HUES6 (cell line): Measurements from ENCODE around the gene ZCCHC3.
A peak's percentile ranks its signal among the peaks of the same experiment; 100 is the strongest.

Experiments
- H3K27ac ChIP-seq: 2 replicates; pipeline ENCODE4 v1.7.0; 2013; ENCODE audit warnings: low read depth, mild to moderate bottlenecking, low read length, inconsistent platforms
- H3K27me3 ChIP-seq: 2 replicates; pipeline ENCODE4 v1.6.1; 2013; ENCODE audit warnings: low read length; ENCODE audit not compliant: control insufficient read depth, insufficient read depth
- H3K36me3 ChIP-seq: 2 replicates; pipeline ENCODE4 v1.6.1; 2013; ENCODE audit warnings: low read length; ENCODE audit not compliant: control insufficient read depth, insufficient read depth
- H3K4me1 ChIP-seq: 2 replicates; pipeline ENCODE4 v1.6.1; 2013; ENCODE audit warnings: low read length; ENCODE audit not compliant: control insufficient read depth, insufficient read depth
- H3K4me3 ChIP-seq: 2 replicates; pipeline ENCODE4 v1.5.1; 2013; ENCODE audit warnings: low read depth, low read length
- H3K9ac ChIP-seq: one replicate; pipeline ENCODE4 v1.6.1; 2013; ENCODE audit warnings: mild to moderate bottlenecking, low read length
- H3K9me3 ChIP-seq: 2 replicates; pipeline ENCODE4 v1.6.1; 2013; ENCODE audit warnings: low read depth, low read length; ENCODE audit not compliant: control insufficient read depth, insufficient read depth

ZCCHC3 gene

GRCh38 chr20:286508-286907 is 10.9 kb upstream of the ZCCHC3 start:
- Histone ChIP-seq H3K27ac (no peak overlapping the region), H3K36me3 (peaks cover 6% of the 10 kb centered on the region), H3K9ac (no peak overlapping the region), H3K4me1 (peaks cover 8% of the 10 kb centered on the region), H3K9me3 (peaks cover 6% of the 10 kb centered on the region; the same call in 1 of the 2 replicates), H3K27me3 (peaks cover 2% of the 10 kb centered on the region; the same call in 1 of the 2 replicates), H3K4me3 (no peak overlapping the region)

GRCh38 chr20:288956-289692 is 8.2 kb upstream of the ZCCHC3 start:
- H3K27me3 ChIP-seq: peaks cover 10% of the 10 kb centered on the region
- peaks cover 13% of the 10 kb centered on the region for H3K4me1 ChIP-seq
- H3K36me3 ChIP-seq: no peaks in the 10 kb centered on the region; the same call in 1 of the 2 replicates
- H3K27ac ChIP-seq: no peak overlapping the region
- peak overlapping the region; percentile 74 for H3K4me3 ChIP-seq
- peaks cover 6% of the 10 kb centered on the region; the same call in 1 of the 2 replicates for H3K9me3 ChIP-seq
- H3K9ac ChIP-seq: no peak overlapping the region

- peaks cover 14% of the 10 kb centered on the region for H3K27me3 ChIP-seq
- no peak overlapping the region for H3K27ac ChIP-seq
- peak overlapping the region; percentile 74 for H3K4me3 ChIP-seq
- H3K9ac ChIP-seq: peak overlapping the region; percentile 58
- peaks cover 13% of the 10 kb centered on the region for H3K4me1 ChIP-seq
- peaks cover 6% of the 10 kb centered on the region; the same call in 1 of the 2 replicates for H3K9me3 ChIP-seq
- H3K36me3 ChIP-seq: no peaks in the 10 kb centered on the region
Observed at GRCh38 chr20:289693-290083, 7.7 kb upstream of the ZCCHC3 start.

- Histone ChIP-seq H3K27me3 (peaks cover 20% of the 10 kb centered on the region), H3K4me3 (peak within 1 kb of the TSS; percentile 74), H3K36me3 (no peaks in the 10 kb centered on the region), H3K27ac (no peak within 1 kb of the TSS; the same call in 1 of the 2 replicates), H3K9me3 (peaks cover 6% of the 10 kb centered on the region; the same call in 1 of the 2 replicates), H3K4me1 (peaks cover 13% of the 10 kb centered on the region), H3K9ac (peak within 1 kb of the TSS; percentile 58)
Observed at GRCh38 chr20:290084-290831, 7.1 kb upstream of the ZCCHC3 start, which contains the start of gene C20orf96. Gene C20orf96, minus strand, starts transcription at chr20:290750. Its CDS starts 140 bp downstream, at chr20:290610.

DNA sequence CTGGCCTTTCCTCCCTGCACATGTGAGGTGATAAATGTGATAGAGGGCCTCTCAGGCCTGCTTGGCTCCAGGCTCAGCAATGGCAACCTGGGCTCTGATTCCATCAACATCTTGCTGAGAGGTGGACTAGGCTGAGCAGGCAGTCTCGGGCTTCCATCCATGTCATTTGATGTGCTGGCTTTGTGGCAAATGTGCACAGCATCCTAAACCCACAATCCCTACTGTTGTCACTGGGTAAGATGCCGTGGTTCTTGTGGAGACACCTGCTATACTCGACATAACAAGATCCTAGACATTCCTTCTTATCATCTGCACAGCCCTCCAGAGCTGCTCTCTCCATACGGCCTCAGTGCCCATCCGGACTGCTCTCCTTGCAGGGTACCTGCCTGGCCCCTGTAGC is 2.8 kb upstream of the ZCCHC3 start:
- H3K4me1 ChIP-seq: peaks cover 24% of the 10 kb centered on the region
- no peak overlapping the region for H3K27ac ChIP-seq
- H3K27me3 ChIP-seq: peaks cover 35% of the 10 kb centered on the region
- no peaks in the 10 kb centered on the region for H3K9me3 ChIP-seq
- H3K9ac ChIP-seq: no peak overlapping the region
- H3K4me3 ChIP-seq: no peak overlapping the region
- H3K36me3 ChIP-seq: no peaks in the 10 kb centered on the region

GRCh38 chr20:295804-296203 is 1.6 kb upstream of the ZCCHC3 start:
- Histone ChIP-seq H3K36me3 (no peaks in the 10 kb centered on the region), H3K9ac (no peak overlapping the region), H3K4me1 (peaks cover 34% of the 10 kb centered on the region), H3K27ac (no peak overlapping the region), H3K4me3 (no peak overlapping the region), H3K9me3 (no peaks in the 10 kb centered on the region), H3K27me3 (peaks cover 35% of the 10 kb centered on the region)

DNA sequence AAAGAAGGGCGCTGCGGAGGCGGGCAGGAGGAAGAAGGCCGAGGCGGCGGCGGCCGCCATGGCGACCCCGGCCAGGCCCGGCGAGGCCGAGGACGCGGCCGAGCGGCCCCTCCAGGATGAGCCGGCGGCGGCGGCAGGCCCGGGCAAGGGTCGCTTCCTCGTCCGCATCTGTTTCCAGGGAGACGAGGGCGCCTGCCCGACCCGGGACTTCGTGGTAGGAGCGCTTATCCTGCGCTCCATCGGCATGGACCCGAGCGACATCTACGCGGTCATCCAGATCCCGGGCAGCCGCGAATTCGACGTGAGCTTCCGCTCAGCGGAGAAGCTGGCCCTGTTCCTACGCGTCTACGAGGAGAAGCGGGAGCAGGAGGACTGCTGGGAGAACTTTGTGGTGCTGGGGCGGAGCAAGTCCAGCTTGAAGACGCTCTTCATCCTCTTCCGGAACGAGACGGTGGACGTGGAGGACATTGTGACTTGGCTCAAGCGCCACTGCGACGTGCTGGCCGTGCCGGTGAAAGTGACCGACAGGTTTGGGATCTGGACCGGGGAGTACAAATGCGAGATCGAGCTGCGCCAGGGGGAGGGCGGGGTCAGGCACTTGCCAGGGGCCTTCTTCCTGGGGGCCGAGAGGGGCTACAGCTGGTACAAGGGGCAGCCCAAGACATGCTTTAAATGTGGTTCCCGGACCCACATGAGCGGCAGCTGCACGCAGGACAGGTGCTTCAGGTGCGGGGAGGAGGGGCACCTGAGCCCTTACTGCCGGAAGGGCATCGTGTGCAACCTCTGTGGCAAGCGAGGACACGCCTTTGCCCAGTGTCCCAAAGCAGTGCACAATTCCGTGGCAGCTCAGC is 780 bp downstream of the ZCCHC3 start:
- Histone ChIP-seq H3K36me3 (no peaks in the 10 kb centered on the region), H3K4me3 (peak overlapping the region; percentile 90), H3K27ac (peak overlapping the region; percentile 92; the same call in 1 of the 2 replicates), H3K9me3 (peaks cover 5% of the 10 kb centered on the region), H3K4me1 (peaks cover 44% of the 10 kb centered on the region), H3K9ac (peak overlapping the region; percentile 93), H3K27me3 (peaks cover 36% of the 10 kb centered on the region)

DNA sequence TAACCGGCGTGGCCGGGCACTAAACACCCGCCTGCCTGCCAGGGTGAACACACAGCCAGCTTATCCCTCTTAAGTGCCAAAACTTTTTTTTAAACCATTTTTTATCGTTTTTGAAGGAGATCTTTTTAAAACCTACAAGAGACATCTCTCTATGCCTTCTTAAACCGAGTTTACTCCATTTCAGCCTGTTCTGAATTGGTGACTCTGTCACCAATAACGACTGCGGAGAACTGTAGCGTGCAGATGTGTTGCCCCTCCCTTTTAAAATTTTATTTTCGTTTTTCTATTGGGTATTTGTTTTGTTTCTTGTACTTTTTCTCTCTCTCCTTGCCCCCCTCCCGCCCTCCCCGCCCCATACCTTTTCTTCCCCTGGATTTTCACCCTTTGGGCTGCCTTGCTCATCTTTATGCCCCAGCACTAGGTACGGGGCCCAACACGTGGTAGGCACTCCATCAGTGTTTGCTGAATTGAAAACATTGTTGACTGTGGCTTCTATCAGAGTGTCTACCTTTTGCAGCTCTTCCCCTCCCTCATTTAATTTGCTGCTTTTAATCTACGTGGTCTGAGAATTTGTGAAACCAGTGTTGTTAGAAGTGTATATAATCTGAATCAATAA is 1.5 kb downstream of the ZCCHC3 start:
- peaks cover 44% of the 10 kb centered on the region for H3K4me1 ChIP-seq
- H3K4me3 ChIP-seq: peak overlapping the region; percentile 90
- peaks cover 8% of the 10 kb centered on the region for H3K9me3 ChIP-seq
- peak overlapping the region; percentile 93 for H3K9ac ChIP-seq
- H3K36me3 ChIP-seq: no peaks in the 10 kb centered on the region
- H3K27ac ChIP-seq: no peak overlapping the region
- peaks cover 37% of the 10 kb centered on the region for H3K27me3 ChIP-seq

DNA sequence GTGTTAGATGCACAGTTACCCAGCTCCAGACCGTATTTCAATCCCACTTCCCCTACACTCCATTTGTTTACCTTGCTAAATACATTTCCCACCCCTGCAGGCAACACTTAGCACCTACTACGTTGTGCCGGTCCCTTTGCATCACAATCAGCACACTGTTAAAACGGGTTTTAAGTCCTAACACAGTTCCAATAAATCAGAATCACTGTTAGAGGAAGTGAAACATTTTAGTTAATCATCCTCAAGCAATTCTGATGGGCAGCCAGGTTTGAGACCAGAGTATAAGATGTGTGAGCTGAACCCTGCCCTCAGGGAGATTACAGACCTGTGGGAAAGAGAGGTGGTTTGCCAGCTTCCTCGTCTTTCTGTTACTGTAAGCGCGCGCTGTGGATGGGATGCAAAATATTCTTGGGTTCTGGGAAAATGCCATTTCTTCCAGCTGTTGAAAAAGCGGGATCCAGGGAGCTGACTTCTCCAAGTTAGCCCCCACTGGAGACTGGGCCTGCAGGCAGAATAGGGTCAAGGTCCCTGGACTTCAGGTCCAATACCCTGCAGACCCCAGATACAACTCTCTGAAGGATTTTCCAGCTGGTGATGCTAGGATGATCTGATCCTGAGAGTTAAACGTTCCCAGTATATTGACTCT is 3.1 kb downstream of the ZCCHC3 start:
- H3K9ac ChIP-seq: peak overlapping the region; percentile 69
- H3K4me1 ChIP-seq: peaks cover 44% of the 10 kb centered on the region
- peak overlapping the region; percentile 90 for H3K4me3 ChIP-seq
- peaks cover 25% of the 10 kb centered on the region for H3K27me3 ChIP-seq
- peak overlapping the region; percentile 38; the same call in 1 of the 2 replicates for H3K27ac ChIP-seq
- no peaks in the 10 kb centered on the region for H3K36me3 ChIP-seq
- H3K9me3 ChIP-seq: peaks cover 8% of the 10 kb centered on the region
